ENCODE data around the gene SNAP29.

- TF ChIP-seq CTCF (IDR thresholded peaks at IDR 0.05) (no peak), POLR2A (IDR thresholded peaks at IDR 0.05) (no peak)
Measured at GRCh38 chr22:20937031-20937793, 78.4 kb downstream of the SNAP29 start.

Measured in testis (tissue), 2 donors.